Nephron (organoid): Measurements from ENCODE around the gene UQCRFS1.

Experiments
- H3K27ac Mint-ChIP-seq, 3 experiments: 2 replicates each; pipeline ENCODE4 v1.8.0; 2020; ENCODE audit warnings: mixed read lengths in 3 of 3, mild to moderate bottlenecking in 2 of 3, moderate library complexity in 1 of 3
- H3K27me3 Mint-ChIP-seq: 2 replicates; pipeline ENCODE4 v1.8.0; 2021; ENCODE audit warnings: low read depth, mild to moderate bottlenecking, moderate library complexity, mixed read lengths
- H3K36me3 Mint-ChIP-seq: 2 replicates; pipeline ENCODE4 v1.8.0; 2020; ENCODE audit warnings: low read depth, mixed read lengths
- H3K4me1 Mint-ChIP-seq: 2 replicates; pipeline ENCODE4 v1.8.0; 2020; ENCODE audit warnings: mixed read lengths
- H3K4me3 Mint-ChIP-seq, 3 experiments: 2 replicates each; pipeline ENCODE4 v1.8.0; 2020; ENCODE audit warnings: mild to moderate bottlenecking in 3 of 3, mixed read lengths in 3 of 3, moderate library complexity in 2 of 3
- H3K9me3 Mint-ChIP-seq: 2 replicates; pipeline ENCODE4 v1.8.0; 2020; ENCODE audit warnings: mixed read lengths
- CTCF ChIP-seq, 3 experiments: fragments of 200-600 bp; sonication (generic); IDR thresholded peaks; one replicate each; pipeline ENCODE4 v1.5.0; 2021; ENCODE audit warnings: antibody characterized with exemption in 3 of 3; ENCODE audit not compliant: unreplicated experiment in 3 of 3

The UQCRFS1 gene

GRCh38 chr19:29170554-29170953 is 42.4 kb downstream of the UQCRFS1 start:
- no peaks in the 10 kb centered on the region for H3K4me1 Mint-ChIP-seq
- no peak overlapping the region for H3K27ac Mint-ChIP-seq
- H3K36me3 Mint-ChIP-seq: no peaks in the 10 kb centered on the region
- no peak for TF ChIP-seq CTCF (IDR thresholded peaks at IDR 0.05; ENCODE audit: unreplicated experiment in 3 of 3)
- no peaks in the 10 kb centered on the region for H3K27me3 Mint-ChIP-seq
- peaks cover 18% of the 10 kb centered on the region for H3K9me3 Mint-ChIP-seq
- no peak overlapping the region for H3K4me3 Mint-ChIP-seq

- H3K4me1 Mint-ChIP-seq: peaks cover 5% of the 10 kb centered on the region
- no peak overlapping the region for H3K27ac Mint-ChIP-seq
- peaks cover 9% of the 10 kb centered on the region for H3K27me3 Mint-ChIP-seq
- TF ChIP-seq CTCF (IDR thresholded peaks at IDR 0.05; ENCODE audit: unreplicated experiment in 3 of 3): no peak
- no peaks in the 10 kb centered on the region for H3K36me3 Mint-ChIP-seq
- peaks cover 7% of the 10 kb centered on the region for H3K9me3 Mint-ChIP-seq
- H3K4me3 Mint-ChIP-seq: no peak overlapping the region
Measured at GRCh38 chr19:29162694-29163093, 50.3 kb downstream of the UQCRFS1 start.

GRCh38 chr19:29155683-29156082 is 57.3 kb downstream of the UQCRFS1 start:
- Mint-ChIP-seq H3K9me3 (peaks cover 32% of the 10 kb centered on the region), H3K27me3 (peaks cover 7% of the 10 kb centered on the region), H3K4me1 (no peaks in the 10 kb centered on the region), H3K36me3 (no peaks in the 10 kb centered on the region), H3K4me3 (no peak overlapping the region), H3K27ac (no peak overlapping the region)
- no peak for TF ChIP-seq CTCF (IDR thresholded peaks at IDR 0.05; ENCODE audit: unreplicated experiment in 3 of 3)
